ENCODE measurements around the gene STK25.

DNA sequence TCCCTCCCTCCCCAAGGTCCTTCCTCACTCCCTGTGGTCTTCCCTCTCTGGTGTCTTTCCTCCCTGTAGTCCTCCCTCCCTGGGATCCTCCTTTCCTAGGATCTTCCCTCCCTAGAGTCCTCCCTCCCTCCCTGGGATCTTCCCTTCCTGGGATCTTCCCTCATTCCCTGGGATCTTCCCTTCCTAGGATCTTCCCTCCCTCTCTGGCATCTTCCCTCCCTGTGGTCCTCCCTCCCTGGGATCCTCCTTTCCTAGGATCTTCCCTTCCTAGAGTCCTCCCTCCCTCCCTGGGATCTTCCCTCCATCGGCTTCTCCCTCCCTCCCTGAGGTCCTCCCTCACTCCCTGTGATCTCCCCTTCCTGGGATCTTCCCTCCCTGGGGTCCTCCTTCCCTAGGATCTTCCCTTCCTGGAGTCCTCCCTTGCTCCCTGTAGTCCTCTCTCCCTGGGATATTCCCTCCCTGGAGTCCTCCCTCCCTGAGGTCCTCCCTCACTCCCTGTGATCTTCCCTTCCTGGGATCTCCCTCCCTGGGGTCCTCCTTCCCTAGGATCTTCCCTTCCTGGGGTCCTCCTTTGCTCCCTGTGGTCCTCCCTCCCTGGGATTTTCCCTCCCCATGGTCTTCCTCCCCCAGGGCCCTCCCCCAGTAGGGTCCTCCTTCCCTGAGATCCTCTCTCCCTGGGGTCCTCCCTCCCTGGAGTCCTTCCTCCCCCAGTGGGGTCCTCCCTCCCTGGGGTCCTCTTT is 23.0 kb downstream of the STK25 start:
- no peak for TF ChIP-seq POLR2A (IDR thresholded peaks at IDR 0.05)
- TF ChIP-seq, protein P1, sequence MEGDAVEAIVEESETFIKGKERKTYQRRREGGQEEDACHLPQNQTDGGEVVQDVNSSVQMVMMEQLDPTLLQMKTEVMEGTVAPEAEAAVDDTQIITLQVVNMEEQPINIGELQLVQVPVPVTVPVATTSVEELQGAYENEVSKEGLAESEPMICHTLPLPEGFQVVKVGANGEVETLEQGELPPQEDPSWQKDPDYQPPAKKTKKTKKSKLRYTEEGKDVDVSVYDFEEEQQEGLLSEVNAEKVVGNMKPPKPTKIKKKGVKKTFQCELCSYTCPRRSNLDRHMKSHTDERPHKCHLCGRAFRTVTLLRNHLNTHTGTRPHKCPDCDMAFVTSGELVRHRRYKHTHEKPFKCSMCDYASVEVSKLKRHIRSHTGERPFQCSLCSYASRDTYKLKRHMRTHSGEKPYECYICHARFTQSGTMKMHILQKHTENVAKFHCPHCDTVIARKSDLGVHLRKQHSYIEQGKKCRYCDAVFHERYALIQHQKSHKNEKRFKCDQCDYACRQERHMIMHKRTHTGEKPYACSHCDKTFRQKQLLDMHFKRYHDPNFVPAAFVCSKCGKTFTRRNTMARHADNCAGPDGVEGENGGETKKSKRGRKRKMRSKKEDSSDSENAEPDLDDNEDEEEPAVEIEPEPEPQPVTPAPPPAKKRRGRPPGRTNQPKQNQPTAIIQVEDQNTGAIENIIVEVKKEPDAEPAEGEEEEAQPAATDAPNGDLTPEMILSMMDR (IDR thresholded peaks at IDR 0.05) = no peak
